ENCODE measurements around the gene RNF114.

GRCh38 chr20:50003253-50003656, 67.1 kb downstream of the RNF114 start:
- TF ChIP-seq CTCF (IDR thresholded peaks at IDR 0.05) (no peak), POLR2A (IDR thresholded peaks at IDR 0.05) (no peak)
